ENCODE results near the gene WDR90.

The WDR90 gene

GRCh38 chr16:626787-627453 lies 22.2 kb upstream of the WDR90 start:
- DNase-seq (ENCODE audit: low read depth, low spot score): peak; percentile 84

GRCh38 chr16:627454-628239 lies 21.5 kb upstream of the WDR90 start:
- no peak for DNase-seq (ENCODE audit: low read depth, low spot score)

GRCh38 chr16:628321-629061 lies 20.7 kb upstream of the WDR90 start:
- DNase-seq (ENCODE audit: low read depth, low spot score): no peak

- no peak for DNase-seq (ENCODE audit: low read depth, low spot score)
Measured at GRCh38 chr16:629185-629832, 19.9 kb upstream of the WDR90 start.

GRCh38 chr16:629833-630248 lies 19.3 kb upstream of the WDR90 start:
- no peak for DNase-seq (ENCODE audit: low read depth, low spot score)

GRCh38 chr16:630249-630814 lies 18.8 kb upstream of the WDR90 start:
- no peak for DNase-seq (ENCODE audit: low read depth, low spot score)

GRCh38 chr16:630815-631405 lies 18.3 kb upstream of the WDR90 start, which contains the start of gene WFIKKN1:
TSS of gene WFIKKN1 (plus strand) at chr16:630985. CDS start at chr16:631254, 269 bp downstream.
- no peak for DNase-seq (ENCODE audit: low read depth, low spot score)

GRCh38 chr16:631808-632358 lies 17.3 kb upstream of the WDR90 start:
- DNase-seq (ENCODE audit: low read depth, low spot score): no peak

- no peak for DNase-seq (ENCODE audit: low read depth, low spot score)
Measured at GRCh38 chr16:632486-633335, 16.5 kb upstream of the WDR90 start.

GRCh38 chr16:633336-634050 lies 15.7 kb upstream of the WDR90 start:
- DNase-seq (ENCODE audit: low read depth, low spot score): no peak

- DNase-seq (ENCODE audit: low read depth, low spot score): no peak
Measured at GRCh38 chr16:634051-634670, 15.0 kb upstream of the WDR90 start.

- DNase-seq (ENCODE audit: low read depth, low spot score): no peak
Measured at GRCh38 chr16:634996-635395, 14.2 kb upstream of the WDR90 start.

GRCh38 chr16:635573-636205 lies 13.5 kb upstream of the WDR90 start:
- no peak for DNase-seq (ENCODE audit: low read depth, low spot score)

GRCh38 chr16:636206-637080 lies 12.7 kb upstream of the WDR90 start, which contains the start of gene METTL26:
TSS of gene METTL26 (minus strand) at chr16:636305. CDS start at chr16:636290, 15 bp downstream.
- peak; percentile 75 for DNase-seq (ENCODE audit: low read depth, low spot score)

- no peak for DNase-seq (ENCODE audit: low read depth, low spot score)
Measured at GRCh38 chr16:637081-638018, 11.8 kb upstream of the WDR90 start.

- no peak for DNase-seq (ENCODE audit: low read depth, low spot score)
Measured at GRCh38 chr16:638034-638543, 11.1 kb upstream of the WDR90 start.

Data from smooth muscle cell of the brain vasculature (primary cell).